Loucy (cell line): ENCODE results near the gene DHRS2.

Experiments used
- CTCF ChIP-seq: fragments of 200-600 bp; sonication (generic); conservative IDR thresholded peaks from 2 replicates; pipeline ENCODE4 v1.5.1; 2014; ENCODE audit warnings: mild to moderate bottlenecking, antibody characterized with exemption, low read length
- EZH2phosphoT487 ChIP-seq: fragments of 200-600 bp; IDR thresholded peaks from 2 replicates; pipeline ENCODE4 v1.6.1; 2018; ENCODE audit warnings: antibody characterized with exemption, mild to moderate bottlenecking, moderate library complexity, borderline replicate concordance

DNA sequence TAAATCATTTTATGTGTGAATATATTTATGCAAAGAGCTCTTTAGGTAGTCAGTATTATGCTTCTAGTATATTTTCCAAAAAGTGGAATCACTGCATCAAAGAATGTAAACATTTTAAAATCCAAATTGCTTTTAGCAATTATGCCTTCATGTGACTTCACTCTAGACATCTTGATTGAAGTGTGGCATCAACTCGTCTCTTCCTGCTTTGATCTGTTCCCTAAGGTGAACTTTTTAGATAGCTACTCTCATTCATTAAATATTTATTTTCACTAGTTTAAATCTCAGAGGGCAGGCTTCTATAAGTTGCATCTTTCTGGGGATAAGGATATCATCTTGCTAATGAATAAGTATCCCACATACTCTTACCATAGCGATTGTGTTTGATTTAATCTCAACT is 39.2 kb downstream of the DHRS2 start:
- no peak for TF ChIP-seq CTCF
- TF ChIP-seq EZH2phosphoT487: no peak
